ENCODE results near the gene C2CD2. TPM values are rescaled to one million over a fixed set of nuclear protein-coding genes. Genes with fewer than 3 reads are reported as not detected.

C2CD2 gene
- polyA plus RNA-seq, 1 donor (not counting 4 experiments of a cell fraction or from before 2014, with no cell fraction given), result 39.9 TPM

- TF ChIP-seq EZH2 (IDR thresholded peaks at IDR 0.05; ENCODE audit: low read length) (no peak), CTCF (optimal IDR thresholded peaks at IDR 0.05 in 1 of 3, IDR thresholded peaks at IDR 0.05 in 1 of 3, conservative IDR thresholded peaks at IDR 0.05 in 1 of 3; ENCODE audit: extremely low read depth in 1 of 3, insufficient read depth in 2 of 3, low read length in 3 of 3) (no peak)
- H3K4me2 ChIP-seq (ENCODE audit: control insufficient read depth, extremely low read depth, insufficient read depth, low read depth, low read length), result peak overlapping the region; percentile 87
- H3K27me3 ChIP-seq (ENCODE audit: control insufficient read depth, extremely low read depth, insufficient read depth, low read length), result no peaks in the 10 kb centered on the region
- FAIRE-seq (peak; percentile 23), DNase-seq (ENCODE audit: low read depth, low spot score) (no peak)
- H3K36me3 ChIP-seq (ENCODE audit: control insufficient read depth in 2 of 2, extremely low read depth in 1 of 2, insufficient read depth in 2 of 2, low read length in 2 of 2), result peaks cover 0 to 5% of the 10 kb centered on the region in 2 experiments
- peak overlapping the region in 2 of 3 experiments; percentile 61 to 77 for H3K4me3 ChIP-seq (ENCODE audit: control insufficient read depth in 2 of 3, extremely low read depth in 1 of 3, insufficient read depth in 2 of 3, low read depth in 1 of 3, low read length in 3 of 3)
- H3K27ac ChIP-seq (ENCODE audit: control insufficient read depth, insufficient read depth, low read length), result peak overlapping the region; percentile 82
- no peaks in the 10 kb centered on the region for H3K9me3 ChIP-seq (ENCODE audit: control insufficient read depth, low read depth, low read length)
- peaks cover 34% of the 10 kb centered on the region for H3K4me1 ChIP-seq (ENCODE audit: control insufficient read depth, extremely low read depth, insufficient read depth, low read length)
- peak overlapping the region; percentile 84 for H3K9ac ChIP-seq (ENCODE audit: control insufficient read depth, extremely low read depth, insufficient read depth, low read length)
- dilution Hi-C loops (cut with MboI; ENCODE audit: extremely low pct_ligation_motif_present, low sequenced_read_pairs), result no loop called here
- H3K79me2 ChIP-seq (ENCODE audit: control insufficient read depth, insufficient read depth, low read length), result peaks cover 49% of the 10 kb centered on the region
- peak overlapping the region; percentile 82 for H2AFZ ChIP-seq (ENCODE audit: control insufficient read depth, low read length)
- no peaks in the 10 kb centered on the region for H4K20me1 ChIP-seq (ENCODE audit: control insufficient read depth, extremely low read depth, insufficient read depth, low read length)
- peaks cover 2% of the 10 kb centered on the region for H3K9me1 ChIP-seq (ENCODE audit: control insufficient read depth, extremely low read depth, insufficient read depth, low read length)
These were observed 27.6 kb downstream of the C2CD2 start for GRCh38 chr21:41926117-41926806.

GRCh38 chr21:41925767-41926116 is 28.1 kb downstream of the C2CD2 start:
- Histone ChIP-seq H3K36me3 (ENCODE audit: control insufficient read depth in 2 of 2, extremely low read depth in 1 of 2, insufficient read depth in 2 of 2, low read length in 2 of 2) (peaks cover 2 to 5% of the 10 kb centered on the region in 2 experiments), H4K20me1 (ENCODE audit: control insufficient read depth, extremely low read depth, insufficient read depth, low read length) (no peaks in the 10 kb centered on the region), H3K27ac (ENCODE audit: control insufficient read depth, insufficient read depth, low read length) (peak overlapping the region; percentile 82), H2AFZ (ENCODE audit: control insufficient read depth, low read length) (no peak overlapping the region), H3K4me2 (ENCODE audit: control insufficient read depth, extremely low read depth, insufficient read depth, low read depth, low read length) (peak overlapping the region; percentile 87), H3K9ac (ENCODE audit: control insufficient read depth, extremely low read depth, insufficient read depth, low read length) (peak overlapping the region; percentile 84), H3K4me3 (ENCODE audit: control insufficient read depth in 2 of 3, extremely low read depth in 1 of 3, insufficient read depth in 2 of 3, low read depth in 1 of 3, low read length in 3 of 3) (peak overlapping the region in 1 of 3 experiments; percentile 77), H3K27me3 (ENCODE audit: control insufficient read depth, extremely low read depth, insufficient read depth, low read length) (no peaks in the 10 kb centered on the region), H3K4me1 (ENCODE audit: control insufficient read depth, extremely low read depth, insufficient read depth, low read length) (peaks cover 29% of the 10 kb centered on the region), H3K79me2 (ENCODE audit: control insufficient read depth, insufficient read depth, low read length) (peaks cover 49% of the 10 kb centered on the region), H3K9me3 (ENCODE audit: control insufficient read depth, low read depth, low read length) (no peaks in the 10 kb centered on the region), H3K9me1 (ENCODE audit: control insufficient read depth, extremely low read depth, insufficient read depth, low read length) (peaks cover 2% of the 10 kb centered on the region)
- no peak for DNase-seq (ENCODE audit: low read depth, low spot score)
- no peak for TF ChIP-seq EZH2 (IDR thresholded peaks at IDR 0.05; ENCODE audit: low read length)
- no peak for TF ChIP-seq CTCF (optimal IDR thresholded peaks at IDR 0.05 in 1 of 3, IDR thresholded peaks at IDR 0.05 in 1 of 3, conservative IDR thresholded peaks at IDR 0.05 in 1 of 3; ENCODE audit: extremely low read depth in 1 of 3, insufficient read depth in 2 of 3, low read length in 3 of 3)
- dilution Hi-C loops (cut with MboI; ENCODE audit: extremely low pct_ligation_motif_present, low sequenced_read_pairs), result no loop called here
- FAIRE-seq, result no peak
